DOHH2 (cell line): ENCODE results near the gene MYO1C.

Source experiments
- H3F3A ChIP-seq: fragments of 200-600 bp; sonication (generic), shearing (Covaris generic); 2 replicates; pipeline ENCODE4 v1.6.0; 2016; ENCODE audit warnings: antibody characterized with exemption, mild to moderate bottlenecking; ENCODE audit not compliant: control insufficient read depth, insufficient read depth
- H3K27ac ChIP-seq: fragments of 200-600 bp; sonication (generic); 2 replicates; pipeline ENCODE4 v1.5.1; 2014; ENCODE audit warnings: low read depth, mild to moderate bottlenecking, low read length, moderate library complexity
- H3K27me3 ChIP-seq: fragments of 200-600 bp; sonication (generic); 2 replicates; pipeline ENCODE4 v1.6.1; 2014; ENCODE audit warnings: mild to moderate bottlenecking, low read length, mixed read lengths; ENCODE audit not compliant: control insufficient read depth
- H3K36me3 ChIP-seq: fragments of 200-600 bp; sonication (generic); 2 replicates; pipeline ENCODE4 v1.6.1; 2014; ENCODE audit warnings: mild to moderate bottlenecking, low read length, moderate library complexity, mixed read lengths; ENCODE audit not compliant: control insufficient read depth
- H3K4me1 ChIP-seq: fragments of 200-600 bp; sonication (generic); 2 replicates; pipeline ENCODE4 v1.6.1; 2014; ENCODE audit warnings: mild to moderate bottlenecking, low read length, mixed read lengths; ENCODE audit not compliant: control insufficient read depth
- H3K4me2 ChIP-seq: fragments of 200-600 bp; sonication (generic); 2 replicates; pipeline ENCODE4 v1.6.0; 2014; ENCODE audit warnings: mild to moderate bottlenecking, low read length, moderate library complexity
- H3K4me3 ChIP-seq: fragments of 200-600 bp; sonication (generic); 2 replicates; pipeline ENCODE4 v1.5.1; 2014; ENCODE audit warnings: mild to moderate bottlenecking, low read length, mixed read lengths
- H3K79me2 ChIP-seq: fragments of 200-600 bp; sonication (generic); 2 replicates; pipeline ENCODE4 v1.6.1; 2014; ENCODE audit warnings: mild to moderate bottlenecking, low read length, mixed read lengths; ENCODE audit not compliant: control insufficient read depth
- H3K9me2 ChIP-seq: fragments of 200-600 bp; sonication (generic); replicated peaks from 2 replicates; pipeline ENCODE4 v1.6.1; 2014; ENCODE audit warnings: mild to moderate bottlenecking, low read length, mixed read lengths; ENCODE audit not compliant: control insufficient read depth
- H3K9me3 ChIP-seq: fragments of 200-600 bp; sonication (generic); 2 replicates; pipeline ENCODE4 v1.6.1; 2014; ENCODE audit warnings: antibody characterized with exemption, low read length, mixed read lengths; ENCODE audit not compliant: control insufficient read depth, insufficient read depth
- H4K20me1 ChIP-seq: fragments of 200-600 bp; sonication (generic); 2 replicates; pipeline ENCODE4 v1.6.0; 2014; ENCODE audit warnings: low read depth, mild to moderate bottlenecking, antibody characterized with exemption, low read length, moderate library complexity; ENCODE audit not compliant: control insufficient read depth, insufficient read depth
- EZH2phosphoT487 ChIP-seq: fragments of 200-600 bp; sonication (generic); IDR thresholded peaks from 2 replicates; pipeline ENCODE4 v1.6.1; 2017; ENCODE audit warnings: borderline replicate concordance, mild to moderate bottlenecking, antibody characterized with exemption, low read length, moderate library complexity, mixed read lengths
- TF ChIP-seq, protein P1 (sequence below): fragments of 200-600 bp; sonication (generic); IDR thresholded peaks from one replicate; pipeline ENCODE4 v1.5.1; 2014; ENCODE audit warnings: antibody characterized with exemption, mild to moderate bottlenecking, low read depth, low read length; ENCODE audit not compliant: poor library complexity, severe bottlenecking

The MYO1C gene

DNA sequence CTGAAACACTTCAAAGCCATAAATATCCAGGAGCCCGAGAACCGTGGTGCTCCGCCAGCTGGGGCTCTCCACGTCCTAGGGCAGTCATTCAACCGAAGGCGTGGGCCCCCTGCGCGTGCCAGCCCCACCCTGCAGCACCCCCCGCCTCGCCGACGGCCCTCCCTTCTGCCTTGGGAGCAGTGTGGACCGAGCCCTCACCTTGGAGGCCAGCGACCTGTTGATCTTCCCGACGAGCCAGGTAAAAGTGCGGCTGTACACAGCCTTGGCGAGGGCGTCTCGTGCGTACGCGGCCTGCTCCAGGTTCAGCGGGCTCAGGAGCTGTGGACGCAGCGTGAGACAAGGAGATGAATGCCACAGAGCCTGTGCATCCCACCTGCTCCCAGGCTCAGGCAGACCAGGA lies 14.1 kb downstream of the MYO1C start:
- H3K9me3 ChIP-seq: no peaks in the 10 kb centered on the region
- no peak overlapping the region for H3K4me3 ChIP-seq
- H3K9me2 ChIP-seq: no peaks in the 10 kb centered on the region
- peaks cover 13% of the 10 kb centered on the region; the same call in 1 of the 2 replicates for H3K36me3 ChIP-seq
- no peak overlapping the region for H3K4me2 ChIP-seq
- H4K20me1 ChIP-seq: no peaks in the 10 kb centered on the region
- no peaks in the 10 kb centered on the region; the same call in 1 of the 2 replicates for H3F3A ChIP-seq
- H3K4me1 ChIP-seq: peaks cover 9% of the 10 kb centered on the region
- H3K79me2 ChIP-seq: no peaks in the 10 kb centered on the region
- TF ChIP-seq, protein P1, sequence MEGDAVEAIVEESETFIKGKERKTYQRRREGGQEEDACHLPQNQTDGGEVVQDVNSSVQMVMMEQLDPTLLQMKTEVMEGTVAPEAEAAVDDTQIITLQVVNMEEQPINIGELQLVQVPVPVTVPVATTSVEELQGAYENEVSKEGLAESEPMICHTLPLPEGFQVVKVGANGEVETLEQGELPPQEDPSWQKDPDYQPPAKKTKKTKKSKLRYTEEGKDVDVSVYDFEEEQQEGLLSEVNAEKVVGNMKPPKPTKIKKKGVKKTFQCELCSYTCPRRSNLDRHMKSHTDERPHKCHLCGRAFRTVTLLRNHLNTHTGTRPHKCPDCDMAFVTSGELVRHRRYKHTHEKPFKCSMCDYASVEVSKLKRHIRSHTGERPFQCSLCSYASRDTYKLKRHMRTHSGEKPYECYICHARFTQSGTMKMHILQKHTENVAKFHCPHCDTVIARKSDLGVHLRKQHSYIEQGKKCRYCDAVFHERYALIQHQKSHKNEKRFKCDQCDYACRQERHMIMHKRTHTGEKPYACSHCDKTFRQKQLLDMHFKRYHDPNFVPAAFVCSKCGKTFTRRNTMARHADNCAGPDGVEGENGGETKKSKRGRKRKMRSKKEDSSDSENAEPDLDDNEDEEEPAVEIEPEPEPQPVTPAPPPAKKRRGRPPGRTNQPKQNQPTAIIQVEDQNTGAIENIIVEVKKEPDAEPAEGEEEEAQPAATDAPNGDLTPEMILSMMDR: no peak
- no peak for TF ChIP-seq EZH2phosphoT487
- H3K27me3 ChIP-seq: no peaks in the 10 kb centered on the region
- H3K27ac ChIP-seq: no peak overlapping the region

DNA sequence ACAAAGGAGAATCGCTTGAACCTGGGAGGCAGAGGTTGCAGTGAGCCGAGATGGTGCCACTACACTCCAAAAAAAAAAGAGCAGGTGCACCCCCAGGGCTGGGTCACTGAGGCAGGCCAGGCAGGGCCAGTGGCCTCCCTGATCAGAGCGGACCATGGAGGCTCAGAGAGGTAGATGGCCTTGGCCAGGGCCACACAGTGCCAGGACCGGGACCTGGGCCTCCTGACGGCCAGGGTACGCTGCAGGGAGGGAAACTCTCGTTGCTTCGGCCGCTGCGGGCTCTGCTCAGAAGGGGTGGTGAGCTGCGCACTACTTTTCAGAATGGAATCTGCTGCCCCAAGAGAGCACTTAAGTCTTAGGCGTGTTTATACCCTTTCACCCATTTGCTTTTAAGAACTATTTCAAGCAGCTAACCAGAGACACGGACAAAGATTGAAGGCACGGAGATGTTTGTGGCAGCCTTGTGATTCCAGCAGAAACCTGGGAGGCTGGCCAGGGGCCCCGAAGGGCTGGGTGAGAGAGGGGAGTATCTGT lies 17.1 kb downstream of the MYO1C start:
- peaks cover 5% of the 10 kb centered on the region; the same call in 1 of the 2 replicates for H3K36me3 ChIP-seq
- H3K4me2 ChIP-seq: no peak overlapping the region
- no peak overlapping the region for H3K4me3 ChIP-seq

DNA sequence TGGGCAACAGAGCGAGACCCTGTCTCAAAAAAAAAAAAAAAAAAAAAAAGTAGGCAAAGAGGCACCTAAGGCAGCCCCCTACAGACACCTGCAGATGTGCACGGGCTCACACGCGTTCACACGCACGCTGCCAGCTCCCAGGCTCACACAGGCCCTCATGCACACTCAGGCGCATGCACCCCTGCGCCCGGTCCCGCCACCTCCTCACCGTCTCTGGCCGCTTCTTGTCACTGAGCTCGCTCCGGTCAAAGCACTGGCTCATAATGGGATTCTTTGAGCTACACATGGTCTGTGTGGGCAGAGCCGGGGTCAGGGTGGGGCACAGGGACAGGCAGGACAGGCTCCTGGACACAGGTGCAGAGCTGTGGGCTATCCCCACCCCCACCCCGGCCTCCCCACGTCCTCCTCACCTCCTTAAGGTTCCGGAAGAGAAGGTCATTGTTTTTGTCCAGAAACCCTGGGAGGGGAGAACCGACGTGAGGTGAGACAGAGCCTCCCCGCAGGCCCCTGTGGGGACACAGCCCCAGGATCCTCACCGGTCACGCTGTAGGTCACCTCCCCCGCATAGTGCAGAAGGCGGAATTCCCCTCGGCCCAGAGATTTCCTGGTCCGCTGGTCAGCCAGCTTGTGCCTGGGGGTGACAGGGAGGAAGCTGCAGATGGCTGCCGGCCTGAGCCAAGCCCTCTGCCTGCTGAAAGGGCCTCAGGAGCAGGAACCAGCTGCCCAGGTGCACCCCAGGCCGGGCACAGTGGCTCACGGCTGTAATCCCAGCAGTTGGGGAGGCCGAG lies 17.9 kb downstream of the MYO1C start:
- no peak overlapping the region for H3K4me3 ChIP-seq
- peaks cover 5% of the 10 kb centered on the region; the same call in 1 of the 2 replicates for H3K36me3 ChIP-seq
- no peaks in the 10 kb centered on the region for H3K9me2 ChIP-seq
- TF ChIP-seq, protein P1: no peak
- no peak for TF ChIP-seq EZH2phosphoT487
- no peaks in the 10 kb centered on the region for H3K79me2 ChIP-seq
- peak overlapping the region; percentile 14; the same call in 1 of the 2 replicates for H3K4me2 ChIP-seq
- H3F3A ChIP-seq: no peaks in the 10 kb centered on the region; the same call in 1 of the 2 replicates
- H3K9me3 ChIP-seq: no peaks in the 10 kb centered on the region
- no peak overlapping the region for H3K27ac ChIP-seq
- peaks cover 9% of the 10 kb centered on the region for H3K4me1 ChIP-seq
- H3K27me3 ChIP-seq: no peaks in the 10 kb centered on the region
- H4K20me1 ChIP-seq: no peaks in the 10 kb centered on the region

More for the DNA sequence above, 17.1 kb downstream of the MYO1C start:
- Histone ChIP-seq H3F3A (no peaks in the 10 kb centered on the region; the same call in 1 of the 2 replicates), H3K27ac (no peak overlapping the region), H3K9me3 (no peaks in the 10 kb centered on the region), H3K79me2 (no peaks in the 10 kb centered on the region), H4K20me1 (no peaks in the 10 kb centered on the region), H3K9me2 (no peaks in the 10 kb centered on the region), H3K4me1 (peaks cover 9% of the 10 kb centered on the region), H3K27me3 (no peaks in the 10 kb centered on the region)
- TF ChIP-seq EZH2phosphoT487: no peak
- TF ChIP-seq, protein P1: no peak
